Activated CD8-positive, alpha-beta memory T cell treated with anti-CD3 and anti-CD28 coated beads for 36 hours (primary cell): ENCODE results near the gene NIN. TPM values are rescaled to one million over a fixed set of nuclear protein-coding genes. Genes with fewer than 3 reads are reported as not detected.

Experiments
- CTCF ChIA-PET: fragments of 350-600 bp; sonication (Branson Sonifier 250); formaldehyde crosslinking; loops from one replicate; lab custom pipeline; 2021; ENCODE audit warnings: antibody characterized with exemption; lab: Charles Lee
- POLR2A ChIA-PET: fragments of 350-600 bp; sonication (Branson Sonifier 250); formaldehyde crosslinking; loops from one replicate; lab custom pipeline; 2021; ENCODE audit warnings: antibody characterized with exemption; lab: Charles Lee
- total RNA-seq, 2 experiments: library from RNA; stranded (reverse); gene quantifications; one replicate each; pipeline ENCODE4 v1.2.3, GENCODE V29; 2021

The NIN gene
- 10 to 100 TPM; 72.6 to 73.6 TPM for total RNA-seq

GRCh38 chr14:50830932-50831725 lies at the start of gene NIN:
Gene NIN (minus strand): TSS chr14:50831162. CDS start chr14:50822056, 9,106 bp downstream.
- CTCF ChIA-PET: interaction anchor here (0.9 to 3.1 kb wide), 2 partner anchors 21 to 29 kb away, joined by 6 to 12 read pairs; no protein-coding TSS in a partner anchor
- POLR2A ChIA-PET: interaction anchor here (0.7 to 2.4 kb wide), 4 partner anchors 9 to 47 kb away, joined by 3 to 12 read pairs (median 3); no protein-coding TSS in a partner anchor

GRCh38 chr14:50875359-50876070 lies 44.6 kb upstream of the NIN start:
- ChIA-PET CTCF (interaction anchor here (3.6 kb wide), 1 partner anchor 15 kb away, joined by 11 read pairs; no protein-coding TSS in a partner anchor), POLR2A (no interaction called here)

DNA sequence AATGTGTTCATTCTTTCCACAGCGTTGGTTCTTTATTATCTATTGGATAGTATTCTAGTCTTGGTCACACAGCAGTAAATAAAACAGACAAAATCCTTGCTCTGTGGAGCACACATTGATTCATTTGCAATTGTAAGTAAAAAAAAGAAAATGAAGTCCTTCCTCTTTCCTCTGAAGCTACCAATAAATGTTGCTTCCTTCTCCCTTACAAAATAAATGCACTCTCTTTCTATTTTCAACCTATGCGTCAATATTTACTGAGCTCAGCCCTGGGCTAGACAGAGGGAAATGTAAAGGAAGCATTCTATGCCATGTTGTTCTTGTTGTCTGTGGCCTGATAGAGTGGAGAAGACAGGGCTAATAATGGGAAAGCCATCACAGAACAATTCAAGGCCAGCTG lies 43.8 kb upstream of the NIN start:
- POLR2A ChIA-PET: no interaction called here
- CTCF ChIA-PET: interaction anchor here (3.6 kb wide), 1 partner anchor 15 kb away, joined by 11 read pairs; no protein-coding TSS in a partner anchor

GRCh38 chr14:50871914-50872732 lies 41.2 kb upstream of the NIN start, which contains the start of gene ABHD12B:
Gene ABHD12B (plus strand): TSS chr14:50872053. CDS start chr14:50872175, 122 bp downstream.
- POLR2A ChIA-PET: no interaction called here
- CTCF ChIA-PET: no interaction called here

DNA sequence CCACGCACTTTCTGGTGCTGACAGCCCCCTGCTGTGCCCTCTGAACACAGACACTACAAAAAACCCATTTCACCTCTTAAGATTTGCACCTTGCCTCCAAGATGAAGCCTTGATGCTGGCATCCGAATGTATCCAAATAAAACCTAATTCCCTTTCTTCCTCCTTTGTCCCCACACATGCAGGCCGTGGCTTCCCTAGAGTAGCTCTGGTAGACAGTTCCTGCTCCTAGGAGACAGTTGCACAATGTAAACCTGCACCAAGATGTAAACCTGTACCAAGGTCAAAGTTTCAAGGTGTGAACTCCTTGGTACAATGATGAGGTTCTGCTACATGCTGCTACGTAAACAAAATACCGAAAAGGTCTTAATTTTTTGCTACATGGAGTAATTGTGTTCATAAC lies 40.3 kb upstream of the NIN start:
- ChIA-PET POLR2A (no interaction called here), CTCF (no interaction called here)

DNA sequence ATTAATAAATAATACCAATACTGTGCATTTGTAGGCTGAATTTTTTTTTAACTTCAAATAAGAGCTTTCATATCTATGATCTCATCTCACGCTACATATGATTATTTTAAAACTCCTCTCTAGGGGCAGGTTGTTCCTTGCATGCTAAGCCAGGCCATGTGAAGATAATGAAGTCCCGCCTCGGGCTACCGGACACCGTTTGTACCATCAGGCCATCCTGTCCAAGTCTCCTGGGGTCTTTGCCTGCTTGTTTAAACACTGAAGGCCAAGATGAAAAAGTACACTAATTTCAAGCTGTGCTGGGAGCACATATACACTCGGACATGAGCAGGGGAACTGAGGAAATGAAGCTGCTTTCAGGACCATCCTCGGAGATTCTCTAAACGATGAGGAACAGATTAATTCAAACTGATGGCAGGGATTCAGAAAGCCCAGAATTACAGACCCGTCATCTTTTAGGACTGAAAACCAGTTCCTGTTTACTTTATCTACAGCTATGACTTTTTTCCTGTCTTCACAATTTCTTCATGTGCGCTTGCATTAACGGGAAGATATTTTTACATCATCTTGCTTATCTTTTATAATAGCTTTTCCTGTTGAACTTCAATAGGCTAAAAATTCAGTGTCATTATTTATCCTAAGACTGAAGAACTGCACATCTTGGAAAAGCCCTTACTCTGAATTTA lies 34.6 kb upstream of the NIN start:
- ChIA-PET POLR2A (no interaction called here), CTCF (no interaction called here)

- ChIA-PET POLR2A (no interaction called here), CTCF (no interaction called here)
Measured at GRCh38 chr14:50864946-50865345, 34.0 kb upstream of the NIN start.

GRCh38 chr14:50864237-50864636 lies 33.3 kb upstream of the NIN start:
- POLR2A ChIA-PET: no interaction called here

GRCh38 chr14:50862036-50862570 lies 31.1 kb upstream of the NIN start:
- ChIA-PET CTCF (no interaction called here), POLR2A (no interaction called here)

More at GRCh38 chr14:50864237-50864636, 33.3 kb upstream of the NIN start:
- CTCF ChIA-PET: no interaction called here

DNA sequence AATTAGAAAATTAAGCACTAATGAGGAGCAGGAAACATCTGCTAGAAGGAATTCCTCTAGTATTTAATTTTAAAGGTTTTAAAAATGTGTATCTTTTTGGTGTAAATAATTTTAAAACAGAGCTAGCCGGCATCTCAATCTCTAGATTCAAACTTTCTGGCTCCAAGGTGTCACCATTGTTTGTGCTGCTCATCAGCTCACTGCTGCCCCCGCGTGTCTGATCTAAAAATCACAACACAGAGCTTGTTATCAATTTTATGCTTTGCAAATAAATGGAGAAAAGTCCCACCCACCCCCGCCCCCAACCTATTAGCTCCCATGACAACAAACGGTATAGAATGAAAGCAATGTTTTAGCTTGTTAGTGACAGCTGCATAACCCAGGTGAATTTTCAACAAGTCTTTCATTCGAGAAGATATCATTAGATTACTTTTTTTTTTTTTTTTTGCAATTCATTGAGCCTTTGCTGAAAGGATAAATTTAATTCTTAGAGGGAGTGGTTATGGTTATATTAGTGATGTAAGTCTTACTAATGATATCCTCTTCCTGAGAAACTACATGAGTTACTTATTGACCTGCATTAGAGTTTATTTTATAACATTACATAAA lies 29.6 kb upstream of the NIN start:
- ChIA-PET CTCF (interaction anchor here (0.7 to 2.4 kb wide), 20 partner anchors 14 to 792 kb away, joined by 3 to 25 read pairs (median 4); partner anchors contain the start of gene NIN), POLR2A (interaction anchor here (0.9 to 1.9 kb wide), 4 partner anchors 31 to 75 kb away, joined by 3 to 15 read pairs (median 4); no protein-coding TSS in a partner anchor)

GRCh38 chr14:50859296-50859624 lies 28.3 kb upstream of the NIN start:
- ChIA-PET CTCF (interaction anchor here (0.9 to 2.4 kb wide), 11 partner anchors 15 to 239 kb away, joined by 3 to 25 read pairs (median 11); partner anchors contain the start of gene NIN), POLR2A (interaction anchor here (1.9 kb wide), 1 partner anchor 30 kb away, joined by 15 read pairs; no protein-coding TSS in a partner anchor)

GRCh38 chr14:50856660-50857059 lies 25.7 kb upstream of the NIN start:
- ChIA-PET CTCF (interaction anchor here (0.6 kb wide), 1 partner anchor 1114 kb away, joined by 4 read pairs; no protein-coding TSS in a partner anchor), POLR2A (interaction anchor here (0.7 to 1.2 kb wide), 3 partner anchors 25 to 75 kb away, joined by 3 to 4 read pairs (median 3); no protein-coding TSS in a partner anchor)

DNA sequence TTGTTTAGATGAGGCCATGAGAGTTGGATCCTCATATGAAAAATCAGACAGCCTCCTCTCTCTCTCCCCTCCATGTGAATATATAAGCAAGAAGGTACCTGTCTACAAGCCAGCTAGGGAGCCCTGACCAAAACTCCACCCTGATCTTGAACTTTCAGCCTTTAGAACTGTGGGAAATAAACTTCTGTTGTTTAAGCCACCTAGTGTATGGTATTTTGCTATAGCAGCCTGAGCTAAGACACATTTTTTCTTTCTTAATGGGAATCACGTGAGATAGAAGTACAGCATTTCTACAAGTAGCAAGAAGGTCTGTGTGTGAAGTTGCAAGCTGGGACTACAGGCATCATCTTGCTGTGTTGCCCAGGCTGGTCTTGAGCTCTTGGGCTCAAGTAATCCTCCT lies 24.6 kb upstream of the NIN start:
- ChIA-PET POLR2A (no interaction called here), CTCF (no interaction called here)

DNA sequence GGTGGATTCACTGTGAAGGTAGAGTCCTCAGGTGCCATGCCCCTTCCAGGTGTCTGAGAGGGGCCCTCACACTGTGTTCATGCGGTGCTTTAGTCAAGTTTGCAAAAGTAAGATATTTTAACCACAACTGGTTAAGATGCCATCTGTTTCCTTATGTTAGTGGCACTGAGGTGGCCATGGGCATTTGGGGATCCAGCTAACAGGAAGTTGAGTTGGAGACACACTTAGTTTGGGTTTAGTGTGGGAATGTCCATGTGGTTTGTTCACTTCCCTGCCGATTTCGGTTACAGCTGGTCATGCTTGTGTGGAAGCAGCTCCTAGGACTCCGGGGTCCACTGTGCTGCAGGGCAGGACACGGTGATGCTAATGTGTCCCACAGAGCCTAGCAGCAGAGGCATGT lies 23.6 kb upstream of the NIN start:
- POLR2A ChIA-PET: interaction anchor here (1.2 kb wide), 1 partner anchor 25 kb away, joined by 4 read pairs; no protein-coding TSS in a partner anchor
- CTCF ChIA-PET: no interaction called here

- ChIA-PET POLR2A (interaction anchor here (1.2 kb wide), 1 partner anchor 24 kb away, joined by 4 read pairs; no protein-coding TSS in a partner anchor), CTCF (no interaction called here)
Measured at GRCh38 chr14:50853891-50854290, 22.9 kb upstream of the NIN start.

- CTCF ChIA-PET: no interaction called here
- POLR2A ChIA-PET: no interaction called here
Measured at GRCh38 chr14:50846226-50846880, 15.4 kb upstream of the NIN start.

DNA sequence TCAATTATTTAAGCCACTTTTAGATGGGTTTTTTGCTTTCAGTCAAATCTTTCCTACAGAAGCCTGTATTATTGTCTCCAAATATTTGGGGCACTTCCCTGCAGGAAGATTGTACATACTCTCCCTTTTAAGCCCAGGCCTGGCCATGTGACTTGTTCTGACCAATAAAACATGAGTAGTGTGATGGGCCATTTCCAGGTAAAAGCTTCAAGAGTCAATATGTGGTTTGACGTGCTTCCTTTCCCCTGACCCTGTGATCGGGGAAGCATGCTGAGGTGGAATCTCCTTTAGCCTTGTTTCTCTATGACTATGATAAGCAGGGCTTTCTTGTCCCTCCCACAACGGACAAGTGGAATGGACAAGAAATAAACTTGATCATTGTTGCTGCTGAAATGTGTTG lies 14.2 kb upstream of the NIN start:
- ChIA-PET POLR2A (no interaction called here), CTCF (no interaction called here)
